NCI-H2227 (cell line): ENCODE measurements around the gene VANGL1.
A peak's percentile ranks its signal among the peaks of the same experiment; 100 is the strongest.
"Not testable (repeated sequence)": the region's sequence is repeated elsewhere in the genome, so short reads cannot be mapped to it uniquely, and the experiment has no call there.

ENCODE experiments used
- DNase-seq: peaks from one replicate; lab custom pipeline; 2025; ENCODE audit not compliant: unreplicated experiment; lab: John Stamatoyannopoulos, UW

The VANGL1 gene

DNA sequence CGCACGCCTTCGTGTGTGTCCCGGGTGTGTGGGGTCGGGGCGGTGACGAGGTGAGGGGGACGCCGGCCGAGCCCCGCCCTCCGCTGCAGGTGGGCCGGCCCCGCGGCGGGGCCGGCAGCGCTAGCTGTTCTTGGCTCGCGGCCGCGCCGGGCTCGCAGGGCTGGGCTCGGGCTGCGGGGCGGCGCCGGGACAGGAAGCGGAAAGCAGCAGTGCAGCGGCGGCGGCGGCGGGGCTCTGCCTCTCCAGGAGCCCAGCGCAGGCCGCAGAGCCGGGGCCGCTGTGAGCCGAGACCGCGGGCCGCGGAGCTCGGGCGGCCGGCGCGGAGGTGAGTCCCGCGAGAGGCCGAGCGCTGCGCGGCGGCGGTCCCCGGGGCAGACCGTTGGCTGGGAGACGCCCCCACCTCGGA lies at the start of gene VANGL1:
TSS of gene VANGL1 (plus strand) at position 209 of the 406 bp plus-strand sequence. CDS start 9,444 bp downstream, outside the sequence.
- DNase-seq = peak; percentile 83

- no peak for DNase-seq
These were observed 49.5 kb upstream of the VANGL1 start for GRCh38 chr1:115592264-115592663.

DNA sequence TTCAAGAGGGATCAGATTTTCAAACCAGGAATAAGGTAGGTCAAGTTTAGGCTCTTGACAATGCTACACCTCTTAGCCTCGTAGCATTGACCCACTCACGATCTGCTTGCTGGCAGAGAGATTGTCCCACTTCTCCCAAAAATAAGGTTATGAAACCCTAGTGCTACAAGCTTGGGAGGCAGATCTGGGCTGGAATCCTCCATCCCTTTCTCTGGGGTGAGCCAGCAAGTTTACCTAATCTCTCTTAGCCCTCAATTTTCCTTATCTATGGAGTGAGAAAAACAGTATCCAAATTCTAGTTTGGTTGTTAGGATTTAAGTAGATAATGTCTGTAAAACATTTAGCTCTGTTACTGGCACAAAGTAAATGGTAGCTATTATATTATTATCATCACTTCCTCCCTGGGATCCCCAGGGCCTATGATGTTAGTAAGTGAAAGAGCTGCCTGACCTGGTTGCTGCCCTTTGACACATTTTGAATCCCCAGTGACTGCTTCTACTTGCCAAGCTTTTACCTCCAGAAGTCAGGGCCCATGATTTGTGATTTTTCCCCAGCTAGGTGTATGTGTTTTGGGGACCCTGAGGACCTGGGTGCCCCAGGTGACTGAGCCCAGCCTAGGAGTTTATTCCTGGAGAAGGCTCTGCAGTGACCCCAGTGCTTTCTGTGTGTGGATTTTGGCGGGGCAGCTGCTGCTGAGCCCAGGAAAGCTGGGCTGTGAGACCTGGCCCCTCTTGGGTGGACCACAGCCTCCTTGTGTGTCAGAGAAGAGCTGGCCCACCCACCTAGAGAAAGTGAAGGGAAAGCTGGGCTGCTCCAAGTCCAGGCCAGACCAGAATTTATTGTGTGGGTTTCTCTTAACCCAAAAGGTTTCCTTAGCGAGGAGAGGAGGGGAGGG lies 48.2 kb upstream of the VANGL1 start:
- DNase-seq = no peak

DNA sequence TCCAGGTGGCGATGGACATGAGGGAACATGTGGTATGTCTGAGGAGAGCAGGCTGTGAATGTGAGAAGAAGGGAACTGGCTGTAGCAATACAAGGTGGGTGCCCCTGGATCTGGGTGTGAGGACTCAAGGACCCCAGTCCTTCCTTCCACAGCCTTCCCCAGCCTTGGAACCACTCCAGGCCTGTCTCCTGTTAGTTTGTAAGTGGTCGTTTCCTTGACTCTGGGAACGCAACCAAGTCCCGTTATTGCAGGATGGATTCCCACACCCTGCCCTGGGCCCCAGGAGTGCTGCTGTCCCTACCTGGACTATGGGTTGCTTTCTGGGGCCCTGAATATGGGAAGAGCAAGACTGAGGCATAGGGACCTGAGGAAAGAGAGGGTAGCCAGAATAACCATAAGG lies 47.2 kb upstream of the VANGL1 start:
- no peak for DNase-seq

- DNase-seq = peak; percentile 89
These were observed 46.3 kb upstream of the VANGL1 start for GRCh38 chr1:115595279-115596079.

DNA sequence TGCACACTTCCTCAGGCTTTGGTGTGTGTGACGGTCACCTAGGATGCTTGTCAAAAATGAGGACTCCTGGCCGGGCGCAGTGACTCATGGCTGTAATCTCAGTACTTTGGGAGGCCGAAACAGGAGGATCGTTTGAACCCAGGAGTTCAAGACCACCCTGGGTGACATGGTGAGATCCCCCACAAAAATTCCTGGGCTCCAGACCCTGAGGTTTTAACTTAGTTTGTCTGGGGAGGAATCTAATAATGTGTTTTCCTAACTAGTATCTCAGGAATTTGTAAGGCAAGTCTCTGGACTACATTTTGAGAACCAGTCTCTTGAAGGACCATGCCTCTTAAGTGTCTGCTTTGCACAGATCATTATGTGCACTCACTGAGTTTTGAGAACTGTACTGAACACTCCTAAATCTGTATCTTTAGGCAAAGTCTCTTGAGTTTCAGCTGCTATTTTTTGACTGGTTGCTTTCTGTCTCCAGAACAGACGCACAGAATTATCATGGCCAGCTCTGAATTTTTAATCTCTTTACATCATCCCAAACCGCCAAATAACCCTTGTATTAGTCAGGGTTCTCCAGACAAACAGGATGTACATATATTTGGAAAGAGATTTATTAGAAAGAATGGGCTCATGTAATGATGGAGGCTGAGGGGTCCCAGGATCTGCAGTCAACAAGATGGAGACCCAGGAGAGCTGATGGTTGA lies 45.5 kb upstream of the VANGL1 start:
- DNase-seq = no peak

DNA sequence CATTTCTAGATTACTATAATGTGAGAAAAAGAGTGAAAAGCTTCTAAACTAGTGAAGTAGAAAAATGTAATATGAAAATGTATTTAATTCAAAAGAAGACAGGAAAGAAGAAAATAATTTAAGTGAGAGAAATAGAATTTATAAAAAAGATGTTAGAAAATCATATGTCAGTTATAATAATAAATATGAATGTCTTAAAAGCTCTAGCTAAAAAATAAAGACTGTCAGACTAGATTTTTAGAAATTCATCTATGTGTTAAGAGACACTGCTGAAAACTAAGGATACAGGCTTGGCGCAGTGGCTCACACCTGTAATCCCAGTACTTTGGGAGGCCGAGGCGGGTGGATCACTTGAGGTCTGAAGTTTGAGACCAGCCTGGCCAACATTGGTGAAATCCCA lies 37.3 kb upstream of the VANGL1 start:
- no peak for DNase-seq

- DNase-seq = no peak
These were observed 35.5 kb upstream of the VANGL1 start for GRCh38 chr1:115606305-115606704.

DNA sequence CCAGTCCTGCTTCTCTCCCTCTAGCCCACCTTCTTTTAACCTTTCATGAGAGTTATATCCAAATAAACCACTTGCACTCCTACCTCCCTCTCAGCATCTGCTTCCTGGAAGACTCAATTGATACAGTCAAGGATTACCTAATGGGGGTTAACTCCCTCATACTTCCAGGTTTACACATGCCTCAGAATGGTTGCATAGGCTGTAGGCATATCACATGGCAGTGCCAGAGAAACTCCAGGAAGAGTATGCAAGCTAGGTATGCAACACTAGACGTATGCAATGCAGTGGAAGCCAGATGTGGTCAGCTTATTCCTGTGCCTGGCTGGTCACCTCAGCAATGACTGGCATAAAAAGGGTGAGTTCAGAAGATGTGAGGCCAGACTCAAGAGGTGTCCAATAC lies 32.7 kb upstream of the VANGL1 start:
- no peak for DNase-seq

- DNase-seq = no peak
These were observed 28.0 kb upstream of the VANGL1 start for GRCh38 chr1:115613767-115614166.

GRCh38 chr1:115620453-115620852 lies 21.3 kb upstream of the VANGL1 start:
- no peak for DNase-seq

DNA sequence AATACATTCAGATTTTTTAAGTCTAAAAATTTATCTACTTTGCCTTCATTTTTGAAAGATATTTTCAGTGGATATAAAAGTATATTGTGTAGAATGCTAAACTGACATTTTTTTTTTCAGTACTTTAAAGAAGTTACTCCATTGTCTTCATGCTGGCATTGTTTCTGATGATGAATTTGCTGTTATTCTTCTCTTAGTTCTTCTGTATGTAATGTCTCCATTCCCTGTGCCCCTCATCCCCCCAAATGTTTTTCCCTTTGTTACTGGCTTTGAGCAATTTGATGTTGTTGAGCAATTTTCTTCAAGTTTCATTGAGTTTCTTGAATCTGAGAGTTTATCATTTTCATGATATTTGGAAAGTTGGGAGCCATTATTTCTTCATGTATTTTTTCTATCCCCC lies 20.8 kb upstream of the VANGL1 start:
- no peak for DNase-seq

- DNase-seq = no peak
These were observed 16.9 kb upstream of the VANGL1 start for GRCh38 chr1:115624859-115625258.

DNA sequence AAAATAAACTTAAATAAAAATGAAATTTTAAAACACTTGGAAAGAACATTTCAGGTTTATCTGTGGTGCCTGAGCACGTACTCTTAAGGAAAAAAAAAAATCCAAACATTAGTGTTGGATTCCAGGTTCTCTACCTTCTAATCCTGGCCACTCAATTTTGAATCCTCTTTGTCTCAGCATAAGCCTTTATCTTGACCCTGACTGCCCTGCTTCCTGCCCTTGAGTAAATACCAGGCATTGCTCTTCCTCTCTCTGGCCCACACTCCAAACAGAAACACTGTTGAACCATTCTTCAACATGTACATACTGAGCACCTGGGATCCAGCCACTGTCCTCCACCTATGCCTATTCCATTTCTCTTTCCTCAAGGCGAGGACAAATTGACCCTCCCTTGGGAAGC lies 11.4 kb upstream of the VANGL1 start:
- DNase-seq = no peak

DNA sequence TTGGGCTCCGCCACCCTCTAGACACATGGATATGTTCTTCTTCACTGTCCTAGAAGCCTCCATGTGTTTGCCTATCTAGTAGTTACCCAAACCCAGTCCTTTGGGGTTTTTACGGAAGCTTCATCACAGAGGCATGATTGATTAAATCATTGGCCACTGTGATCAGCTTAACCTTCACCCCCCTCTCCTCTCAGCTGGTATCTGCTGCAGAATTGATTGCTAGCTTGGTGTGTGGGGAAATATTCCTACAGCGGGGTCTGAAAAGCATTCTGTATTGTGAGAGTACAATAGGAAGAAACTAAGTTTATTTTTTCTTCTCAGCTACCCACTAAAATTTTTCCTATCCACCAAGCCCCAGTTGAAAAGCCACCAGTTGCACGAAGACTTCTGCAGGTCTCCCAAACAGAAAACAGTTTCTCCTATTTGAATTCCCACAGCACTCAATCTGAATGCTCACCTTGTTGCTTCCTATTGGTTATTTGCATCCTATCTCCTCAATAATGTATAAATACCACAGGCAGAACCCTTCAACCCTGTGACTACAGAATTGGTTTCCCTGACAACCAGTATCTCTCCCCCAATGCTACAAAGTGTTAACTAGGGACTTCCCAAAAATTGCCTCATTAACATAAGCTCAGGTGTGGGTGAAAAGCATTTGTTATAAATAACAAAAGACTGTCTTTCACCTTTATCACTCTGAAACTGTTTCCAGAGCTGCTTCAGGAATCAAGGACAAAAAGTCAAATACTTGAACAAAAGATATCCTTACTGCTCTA lies 9.3 kb upstream of the VANGL1 start:
- no peak for DNase-seq

GRCh38 chr1:115633606-115634005 lies 8.2 kb upstream of the VANGL1 start:
- DNase-seq = not testable (repeated sequence)

DNA sequence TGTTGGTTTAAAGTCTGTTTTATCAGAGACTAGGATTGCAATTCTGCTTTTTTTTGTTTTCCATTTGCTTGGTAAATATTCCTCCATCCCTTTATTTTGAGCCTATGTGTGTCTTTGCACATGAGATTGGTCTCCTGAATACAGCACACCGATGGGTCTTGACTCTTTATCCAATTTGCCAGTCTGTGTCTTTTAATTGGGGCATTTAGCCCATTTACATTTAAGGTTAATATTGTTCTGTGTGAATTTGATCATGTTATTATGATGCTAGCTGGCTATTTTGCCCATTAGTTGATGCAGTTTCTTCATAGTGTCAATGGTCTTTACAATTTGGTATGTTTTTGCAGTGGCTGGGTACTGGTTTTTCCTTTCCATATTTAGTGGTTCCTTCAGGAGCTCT lies 4.5 kb upstream of the VANGL1 start:
- not testable (repeated sequence) for DNase-seq

DNA sequence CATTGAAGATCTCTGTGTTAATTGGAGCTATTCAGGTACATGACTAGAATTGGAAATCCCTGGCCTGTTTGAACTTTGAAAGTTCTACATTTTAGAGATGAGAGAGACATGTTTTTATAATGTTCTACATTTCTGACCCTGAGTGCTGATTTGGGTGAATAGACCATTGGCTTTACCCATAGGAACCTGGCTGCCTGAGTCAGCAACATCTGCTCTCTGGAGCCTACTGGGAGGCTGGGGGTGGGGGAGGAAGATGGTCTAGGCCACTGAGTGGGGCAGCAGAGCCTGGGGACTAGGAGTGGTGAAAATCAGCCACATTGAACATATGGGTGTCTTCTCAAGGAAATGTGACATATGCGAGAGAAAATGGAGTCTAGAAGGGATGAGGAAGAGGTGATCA lies 1.4 kb upstream of the VANGL1 start:
- no peak for DNase-seq

DNA sequence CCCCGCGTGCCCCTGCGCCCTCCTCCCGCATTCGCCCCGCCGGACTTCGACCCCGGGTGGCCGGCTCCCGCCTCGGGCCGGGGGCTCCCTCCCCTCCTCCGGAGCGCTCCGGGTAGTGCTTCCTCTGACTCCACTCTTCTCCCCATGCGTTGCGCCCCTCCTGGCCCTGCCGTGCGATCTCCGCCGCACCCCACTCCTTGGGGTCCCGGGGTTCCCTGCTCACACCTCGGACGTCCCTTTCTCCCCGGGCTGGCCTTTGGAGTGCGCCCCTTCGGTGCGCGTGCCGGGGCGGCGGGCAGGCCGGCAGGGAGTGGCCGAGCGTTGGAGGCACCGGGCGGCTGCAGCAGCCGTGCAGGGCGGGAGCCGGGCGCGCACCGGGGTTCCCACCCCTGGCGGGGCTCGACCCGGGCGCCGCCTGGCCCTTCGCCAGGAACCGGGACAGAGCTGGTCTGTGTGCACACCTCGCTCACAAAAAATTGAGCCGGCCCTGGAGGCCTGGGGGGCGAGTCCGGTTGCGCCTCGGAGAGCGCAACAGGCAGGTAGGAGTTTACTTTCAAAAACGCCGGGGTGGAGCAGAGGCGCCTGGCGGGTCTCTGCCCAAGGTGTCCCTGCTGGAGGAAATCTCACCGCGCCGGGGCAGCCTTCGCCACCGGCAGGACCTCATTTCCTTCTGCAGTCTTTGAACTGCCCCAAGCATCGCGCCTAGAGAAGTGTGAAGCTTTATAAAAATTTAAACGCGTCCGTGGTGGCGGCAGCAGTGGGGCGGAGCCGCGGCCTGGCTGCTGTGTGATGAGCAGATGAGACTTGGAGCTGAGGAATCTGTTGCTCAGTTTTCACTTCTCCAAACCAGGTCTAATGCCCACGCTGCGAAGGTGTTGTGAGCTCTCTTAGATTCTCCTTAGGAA lies 650 bp downstream of the VANGL1 start:
- peak; percentile 63 for DNase-seq

GRCh38 chr1:115643225-115643624 lies 1.5 kb downstream of the VANGL1 start:
- no peak for DNase-seq
